ENCODE data around the gene MAD1L1. TPM values are rescaled to one million over a fixed set of nuclear protein-coding genes. Genes with fewer than 3 reads are reported as not detected.

Gene MAD1L1
- total and polyA plus RNA-seq, 2 of the 13 experiments (the other 11 are each of a cell fraction or from before 2014, with no cell fraction given), result 17.4 to 64.7 TPM

GRCh38 chr7:1842321-1843221, 390.2 kb downstream of the MAD1L1 start (continued):
- TF ChIP-seq CTCF (CRISPR knock-in tag; IDR thresholded peaks at IDR 0.05), result peak; percentile 60
- TF ChIP-seq ZNF83 (CRISPR knock-in tag; IDR thresholded peaks at IDR 0.05; ENCODE audit: borderline replicate concordance), result no peak
- TF ChIP-seq, protein P1, sequence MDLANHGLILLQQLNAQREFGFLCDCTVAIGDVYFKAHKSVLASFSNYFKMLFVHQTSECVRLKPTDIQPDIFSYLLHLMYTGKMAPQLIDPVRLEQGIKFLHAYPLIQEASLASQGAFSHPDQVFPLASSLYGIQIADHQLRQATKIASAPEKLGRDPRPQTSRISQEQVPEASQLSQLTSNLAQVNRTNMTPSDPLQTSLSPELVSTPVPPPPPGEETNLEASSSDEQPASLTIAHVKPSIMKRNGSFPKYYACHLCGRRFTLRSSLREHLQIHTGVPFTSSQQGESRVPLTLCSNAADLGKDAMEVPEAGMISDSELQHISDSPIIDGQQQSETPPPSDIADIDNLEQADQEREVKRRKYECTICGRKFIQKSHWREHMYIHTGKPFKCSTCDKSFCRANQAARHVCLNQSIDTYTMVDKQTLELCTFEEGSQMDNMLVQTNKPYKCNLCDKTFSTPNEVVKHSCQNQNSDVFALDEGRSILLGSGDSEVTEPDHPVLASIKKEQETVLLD (CRISPR knock-in tag; IDR thresholded peaks at IDR 0.05; ENCODE audit: low read depth), result no peak
- TF ChIP-seq TEAD2 (CRISPR knock-in tag; IDR thresholded peaks at IDR 0.05), result no peak
- TF ChIP-seq KDM3A (CRISPR knock-in tag; IDR thresholded peaks at IDR 0.05; ENCODE audit: low read depth), result no peak
- TF ChIP-seq ZBTB3 (CRISPR knock-in tag; IDR thresholded peaks at IDR 0.05; ENCODE audit: borderline replicate concordance, low read depth), result no peak
- TF ChIP-seq, protein P2, sequence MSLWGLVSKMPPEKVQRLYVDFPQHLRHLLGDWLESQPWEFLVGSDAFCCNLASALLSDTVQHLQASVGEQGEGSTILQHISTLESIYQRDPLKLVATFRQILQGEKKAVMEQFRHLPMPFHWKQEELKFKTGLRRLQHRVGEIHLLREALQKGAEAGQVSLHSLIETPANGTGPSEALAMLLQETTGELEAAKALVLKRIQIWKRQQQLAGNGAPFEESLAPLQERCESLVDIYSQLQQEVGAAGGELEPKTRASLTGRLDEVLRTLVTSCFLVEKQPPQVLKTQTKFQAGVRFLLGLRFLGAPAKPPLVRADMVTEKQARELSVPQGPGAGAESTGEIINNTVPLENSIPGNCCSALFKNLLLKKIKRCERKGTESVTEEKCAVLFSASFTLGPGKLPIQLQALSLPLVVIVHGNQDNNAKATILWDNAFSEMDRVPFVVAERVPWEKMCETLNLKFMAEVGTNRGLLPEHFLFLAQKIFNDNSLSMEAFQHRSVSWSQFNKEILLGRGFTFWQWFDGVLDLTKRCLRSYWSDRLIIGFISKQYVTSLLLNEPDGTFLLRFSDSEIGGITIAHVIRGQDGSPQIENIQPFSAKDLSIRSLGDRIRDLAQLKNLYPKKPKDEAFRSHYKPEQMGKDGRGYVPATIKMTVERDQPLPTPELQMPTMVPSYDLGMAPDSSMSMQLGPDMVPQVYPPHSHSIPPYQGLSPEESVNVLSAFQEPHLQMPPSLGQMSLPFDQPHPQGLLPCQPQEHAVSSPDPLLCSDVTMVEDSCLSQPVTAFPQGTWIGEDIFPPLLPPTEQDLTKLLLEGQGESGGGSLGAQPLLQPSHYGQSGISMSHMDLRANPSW (CRISPR knock-in tag; IDR thresholded peaks at IDR 0.05; ENCODE audit: borderline replicate concordance), result no peak
- TF ChIP-seq ZMYM4 (CRISPR knock-in tag; IDR thresholded peaks at IDR 0.05), result peak; percentile 76
- TF ChIP-seq ZNF335 (CRISPR knock-in tag; IDR thresholded peaks at IDR 0.05), result peak; percentile 68; the same call in 1 of the 2 replicates
- TF ChIP-seq MAFF (IDR thresholded peaks at IDR 0.05; ENCODE audit: low read depth, low read length), result no peak
- TF ChIP-seq, protein P3, sequence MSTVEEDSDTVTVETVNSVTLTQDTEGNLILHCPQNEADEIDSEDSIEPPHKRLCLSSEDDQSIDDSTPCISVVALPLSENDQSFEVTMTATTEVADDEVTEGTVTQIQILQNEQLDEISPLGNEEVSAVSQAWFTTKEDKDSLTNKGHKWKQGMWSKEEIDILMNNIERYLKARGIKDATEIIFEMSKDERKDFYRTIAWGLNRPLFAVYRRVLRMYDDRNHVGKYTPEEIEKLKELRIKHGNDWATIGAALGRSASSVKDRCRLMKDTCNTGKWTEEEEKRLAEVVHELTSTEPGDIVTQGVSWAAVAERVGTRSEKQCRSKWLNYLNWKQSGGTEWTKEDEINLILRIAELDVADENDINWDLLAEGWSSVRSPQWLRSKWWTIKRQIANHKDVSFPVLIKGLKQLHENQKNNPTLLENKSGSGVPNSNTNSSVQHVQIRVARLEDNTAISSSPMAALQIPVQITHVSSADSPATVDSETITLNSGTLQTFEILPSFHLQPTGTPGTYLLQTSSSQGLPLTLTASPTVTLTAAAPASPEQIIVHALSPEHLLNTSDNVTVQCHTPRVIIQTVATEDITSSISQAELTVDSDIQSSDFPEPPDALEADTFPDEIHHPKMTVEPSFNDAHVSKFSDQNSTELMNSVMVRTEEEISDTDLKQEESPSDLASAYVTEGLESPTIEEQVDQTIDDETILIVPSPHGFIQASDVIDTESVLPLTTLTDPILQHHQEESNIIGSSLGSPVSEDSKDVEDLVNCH (CRISPR knock-in tag; IDR thresholded peaks at IDR 0.05), result no peak
- TF ChIP-seq ISL2 (CRISPR knock-in tag; IDR thresholded peaks at IDR 0.05), result no peak
- no peak for TF ChIP-seq MLX (CRISPR knock-in tag; IDR thresholded peaks at IDR 0.05)
- no peak for TF ChIP-seq KLF6 (CRISPR knock-in tag; IDR thresholded peaks at IDR 0.05)
- TF ChIP-seq ZNF775 (CRISPR knock-in tag; IDR thresholded peaks at IDR 0.05; ENCODE audit: borderline replicate concordance), result no peak
- 0 out of 2 replicates have a peak, but pooled peaks have one; percentile 14 for TF ChIP-seq FOXJ3 (CRISPR knock-in tag; IDR thresholded peaks at IDR 0.05; ENCODE audit: borderline replicate concordance)
- no peak for TF ChIP-seq ELK4 (CRISPR knock-in tag; IDR thresholded peaks at IDR 0.05; ENCODE audit: borderline replicate concordance)
- TF ChIP-seq ASH2L (IDR thresholded peaks at IDR 0.05; ENCODE audit: insufficient read length, low read depth, low read length), result no peak

All from HepG2 (cell line).